HepG2 (cell line): Measurements from ENCODE around the gene RNF208. TPM values are rescaled to one million over a fixed set of nuclear protein-coding genes. Genes with fewer than 3 reads are reported as not detected.

Experiments used
- ATAC-seq: fragments of 200-7000 bp; cut with Tn5 transposase; 3 replicates; pipeline ENCODE4 v1.9.1; 2020; ENCODE audit warnings: mild to moderate bottlenecking, moderate library complexity
- BruUV-seq: library from RNA; stranded (reverse); fragments of 400-500 nt; replicated peaks from 2 replicates; lab custom pipeline; 2021; lab: Mats Ljungman, UMichigan
- CTCF ChIA-PET: fragments of 300-600 bp; formaldehyde crosslinking; extraction: SDS; loops from one replicate; lab custom pipeline; 2021; ENCODE audit warnings: low total read pairs, inconsistent platforms, low intra/inter-chr PET ratio; lab: Yijun Ruan, JAX
- POLR2A ChIA-PET: fragments of 350-600 bp; sonication (Branson Sonifier 250); formaldehyde crosslinking; loops from one replicate; lab custom pipeline; 2020; ENCODE audit warnings: antibody characterized with exemption, inconsistent platforms; lab: Yijun Ruan, JAX
- DNase-seq: peaks from one replicate; pipeline ENCODE4 v3.0.0-alpha.2; 2015; ENCODE audit warnings: low spot score
- FAIRE-seq: peaks from 3 replicates; lab custom pipeline; 2011; peaks lifted over from hg19 to GRCh38; lab: Jason Lieb, UNC
- H2AFZ ChIP-seq: one replicate; pipeline ENCODE4 v1.6.1; 2011; ENCODE audit warnings: low read length, inconsistent platforms
- H3K27ac ChIP-seq: fragments of 300-600 bp; 3 replicates; pipeline ENCODE4 v1.8.0; 2011; ENCODE audit warnings: mixed run types, mild to moderate bottlenecking, mixed read lengths, low read length, inconsistent platforms; ENCODE audit not compliant: insufficient read depth; ENCODE audit errors: extremely low read length
- H3K27me3 ChIP-seq, 2 experiments: fragments of 200-600 bp in 1 of 2; 2 replicates in 1 of 2; 3 replicates in 1 of 2; pipeline versions ENCODE4 v1.6.0 to v1.8.0; 2011; ENCODE audit warnings: low read length in 2 of 2, mild to moderate bottlenecking in 2 of 2, moderate library complexity in 2 of 2, inconsistent platforms in 1 of 2; ENCODE audit not compliant: insufficient read depth in 2 of 2, control insufficient read depth in 1 of 2
- H3K36me3 ChIP-seq, 2 experiments: fragments of 200-600 bp in 1 of 2; replicated peaks in 1 of 2; 2 replicates in 1 of 2; 3 replicates in 1 of 2; pipeline versions ENCODE4 v1.5.1 to v1.8.0; 2011; ENCODE audit warnings: low read length in 2 of 2, inconsistent platforms in 1 of 2; ENCODE audit not compliant: insufficient read depth in 2 of 2, control insufficient read depth in 1 of 2
- H3K4me1 ChIP-seq: 2 replicates; pipeline ENCODE4 v1.5.1; 2012; ENCODE audit warnings: low read length, inconsistent platforms; ENCODE audit not compliant: insufficient read depth
- H3K4me2 ChIP-seq: 2 replicates; pipeline ENCODE4 v1.6.0; 2011; ENCODE audit warnings: low read depth, low read length, inconsistent platforms
- H3K4me3 ChIP-seq, 3 experiments: fragments of 200-600 bp in 1 of 3; sonication (generic), shearing (Covaris generic) in 1 of 3; replicated peaks in 1 of 3; 2 replicates each; pipeline ENCODE4 v1.5.1; 2011 to 2016; ENCODE audit warnings: low read length in 3 of 3, inconsistent platforms in 2 of 3, low read depth in 2 of 3, mild to moderate bottlenecking in 2 of 3, control low read depth in 1 of 3, mixed read lengths in 1 of 3; ENCODE audit not compliant: insufficient read depth in 1 of 3
- H3K79me2 ChIP-seq: one replicate; pipeline ENCODE4 v1.6.1; 2011; ENCODE audit warnings: low read length, inconsistent platforms; ENCODE audit not compliant: insufficient read depth
- H3K9ac ChIP-seq: 2 replicates; pipeline ENCODE4 v1.6.0; 2011; ENCODE audit warnings: mild to moderate bottlenecking, low read depth, low read length, inconsistent platforms; ENCODE audit not compliant: insufficient read depth
- H3K9me3 ChIP-seq: 2 replicates; pipeline ENCODE4 v1.5.1; 2012; ENCODE audit warnings: mild to moderate bottlenecking, low read length
- H4K20me1 ChIP-seq: 2 replicates; pipeline ENCODE4 v1.6.0; 2011; ENCODE audit warnings: inconsistent platforms, mild to moderate bottlenecking, low read length, moderate library complexity; ENCODE audit not compliant: insufficient read depth
- AGO2 ChIP-seq: fragments of 200-400 bp; formaldehyde crosslinking; optimal IDR thresholded peaks from 2 replicates; pipeline ENCODE3; 2017; ENCODE audit warnings: mild to moderate bottlenecking, low read depth, low read length, moderate library complexity
- GFI1 ChIP-seq: sonication (generic); formaldehyde crosslinking; IDR thresholded peaks from 2 replicates; pipeline ENCODE4 v1.5.0; 2020; ENCODE audit warnings: missing genetic modification reagents, mild to moderate bottlenecking, borderline replicate concordance
- IKZF4 ChIP-seq: sonication (generic); formaldehyde crosslinking; IDR thresholded peaks from 2 replicates; pipeline ENCODE4 v1.5.1; 2020; ENCODE audit warnings: borderline replicate concordance, mild to moderate bottlenecking, low read depth, missing genetic modification reagents; ENCODE audit errors: not compliant biosample characterization
- KAT7 ChIP-seq: IDR thresholded peaks from 2 replicates; pipeline ENCODE4 v1.6.1; 2018; ENCODE audit warnings: borderline replicate concordance, missing compliant biosample characterization
- KLF13 ChIP-seq: sonication (generic); formaldehyde crosslinking; IDR thresholded peaks from 2 replicates; pipeline ENCODE4 v1.4.0; 2020; ENCODE audit warnings: mild to moderate bottlenecking, missing genetic modification reagents
- MXD1 ChIP-seq: sonication (generic); formaldehyde crosslinking; IDR thresholded peaks from 2 replicates; pipeline ENCODE4 v1.4.0; 2020; ENCODE audit warnings: mild to moderate bottlenecking, missing genetic modification reagents
- RBFOX2 ChIP-seq: fragments of 200-400 bp; formaldehyde crosslinking; IDR thresholded peaks from 2 replicates; pipeline ENCODE4 v1.6.1; 2017; ENCODE audit warnings: low read depth, mild to moderate bottlenecking, low read length
- ZBTB26 ChIP-seq: IDR thresholded peaks from 2 replicates; pipeline ENCODE4 v1.6.1; 2016; ENCODE audit warnings: missing compliant biosample characterization, missing genetic modification reagents, borderline replicate concordance
- ZNF251 ChIP-seq: sonication (generic); formaldehyde crosslinking; IDR thresholded peaks from 2 replicates; pipeline ENCODE4 v1.9.0; 2021; ENCODE audit warnings: mild to moderate bottlenecking, missing genetic modification reagents
- ZNF607 ChIP-seq: sonication (generic); formaldehyde crosslinking; IDR thresholded peaks from 2 replicates; pipeline ENCODE4 v1.5.1; 2020; ENCODE audit warnings: missing genetic modification reagents, mild to moderate bottlenecking, borderline replicate concordance
- ZNF768 ChIP-seq: sonication (generic); formaldehyde crosslinking; IDR thresholded peaks from 2 replicates; pipeline ENCODE4 v1.4.0; 2020; ENCODE audit warnings: missing genetic modification reagents
- WGBS: methylation state at CpG from one replicate; pipeline ENCODE4 v1.1.6; 2017; ENCODE audit warnings: low lambda C conversion rate; 5-methylcytosine and 5-hydroxymethylcytosine counted together
- in situ Hi-C: cut with HindIII; loops from 2 replicates; pipeline ENCODE4 v1.10.0; 2017; ENCODE audit warnings: low pct_unique_long_range_greater_than_20kb; ENCODE audit not compliant: extremely low pct_ligation_motif_present
- intact Hi-C: fragments of 100-400 bp; cut with micrococcal nuclease; formaldehyde crosslinking; loops from one replicate; pipeline ENCODE4 v1.10.0; 2022; ENCODE audit not compliant: unreplicated experiment
- polyA plus RNA-seq, 8 experiments: library from polyadenylated mRNA; depleted of rRNA in 3 of 8; stranded (reverse) in 7 of 8; unstranded in 1 of 8; fragments of >200 nt; fragmentation: Illumina TruSeq in 4 of 8; extraction: Trizol in 4 of 8; gene quantifications; 2 replicates each; pipeline versions ENCODE4 v1.2.1 to v1.2.3, GENCODE V29; 2011 to 2016; ENCODE audit warnings: low read depth in 4 of 8, missing spikeins in 1 of 8, mixed read lengths in 1 of 8; ENCODE audit not compliant: insufficient read depth in 1 of 8
- total RNA-seq, 5 experiments: library from RNA; depleted of rRNA; stranded (reverse); fragments of >200 nt; fragmentation: Illumina TruSeq; extraction: Trizol; gene quantifications; 2 replicates each; pipeline ENCODE4 v1.2.3, GENCODE V29; 2016; ENCODE audit warnings: low read depth in 1 of 5

RNF208 gene
- total and polyA plus RNA-seq, 2 of the 13 experiments (the other 11 are each of a cell fraction or from before 2014, with no cell fraction given): 1.6 to 2.1 TPM

DNA sequence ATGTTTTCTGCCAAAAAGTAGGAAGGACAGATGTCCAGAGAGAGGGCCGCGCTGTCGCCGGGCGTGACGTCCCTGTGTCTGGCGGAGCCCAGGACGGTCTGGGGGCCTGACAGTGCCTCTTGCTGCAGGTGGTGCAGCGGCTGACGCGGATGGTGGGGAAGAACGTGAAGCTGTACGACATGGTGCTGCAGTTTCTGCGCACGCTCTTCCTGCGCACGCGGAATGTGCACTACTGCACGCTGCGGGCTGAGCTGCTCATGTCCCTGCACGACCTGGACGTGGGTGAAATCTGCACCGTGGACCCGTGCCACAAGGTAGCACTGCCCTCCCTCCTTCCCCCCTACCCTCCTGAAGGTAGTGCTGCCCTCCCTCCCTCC, 40.9 kb upstream of the RNF208 start:
- intact Hi-C loops (no loop called here), in situ Hi-C loops (no loop called here)
- Histone ChIP-seq H3K4me3 (no peak overlapping the region), H3K4me2 (no peak overlapping the region), H3K27me3 (no peaks in the 10 kb centered on the region), H2AFZ (no peak overlapping the region), H3K79me2 (no peaks in the 10 kb centered on the region), H3K36me3 (peaks cover 13 to 20% of the 10 kb centered on the region in 2 experiments; a peak in 4 of 5 replicates), H3K9ac (no peak overlapping the region), H3K27ac (no peak overlapping the region), H4K20me1 (no peaks in the 10 kb centered on the region; the same call in 1 of the 2 replicates), H3K4me1 (peaks cover 8% of the 10 kb centered on the region), H3K9me3 (no peaks in the 10 kb centered on the region)
- ATAC-seq (no peak), DNase-seq (no peak), FAIRE-seq (no peak)
- TF ChIP-seq ZBTB26 (CRISPR knock-in tag): no peak
- TF ChIP-seq RBFOX2: peak; percentile 64; the same call in 1 of the 2 replicates
- no peak for TF ChIP-seq MXD1
- no peak for TF ChIP-seq KLF13 (CRISPR knock-in tag)
- TF ChIP-seq IKZF4: no peak
- TF ChIP-seq ZNF768 (CRISPR knock-in tag): peak; percentile 17; the same call in 1 of the 2 replicates
- no peak for TF ChIP-seq GFI1 (CRISPR knock-in tag)
- no peak for TF ChIP-seq ZNF251
- TF ChIP-seq ZNF607: no peak
- peak; percentile 85 for TF ChIP-seq AGO2
- no peak for TF ChIP-seq KAT7
- POLR2A ChIA-PET: interaction anchor here (2.7 to 14.2 kb wide), 2 partner anchors 14 to 20 kb away, joined by 18 to 317 read pairs; partner anchors contain the start of genes TOR4A and TUBB4B
- CTCF ChIA-PET: interaction anchor here (0.9 to 2.1 kb wide), 2 partner anchors 26 to 74 kb away, joined by 3 to 13 read pairs; partner anchors contain the start of genes ANAPC2 and SSNA1
- no TSS peak for BruUV-seq
- WGBS: 91% methylated on average over 22 of the region's 24 CpGs
